ENCODE data around the gene LRRC25.

- TF ChIP-seq, protein P1, sequence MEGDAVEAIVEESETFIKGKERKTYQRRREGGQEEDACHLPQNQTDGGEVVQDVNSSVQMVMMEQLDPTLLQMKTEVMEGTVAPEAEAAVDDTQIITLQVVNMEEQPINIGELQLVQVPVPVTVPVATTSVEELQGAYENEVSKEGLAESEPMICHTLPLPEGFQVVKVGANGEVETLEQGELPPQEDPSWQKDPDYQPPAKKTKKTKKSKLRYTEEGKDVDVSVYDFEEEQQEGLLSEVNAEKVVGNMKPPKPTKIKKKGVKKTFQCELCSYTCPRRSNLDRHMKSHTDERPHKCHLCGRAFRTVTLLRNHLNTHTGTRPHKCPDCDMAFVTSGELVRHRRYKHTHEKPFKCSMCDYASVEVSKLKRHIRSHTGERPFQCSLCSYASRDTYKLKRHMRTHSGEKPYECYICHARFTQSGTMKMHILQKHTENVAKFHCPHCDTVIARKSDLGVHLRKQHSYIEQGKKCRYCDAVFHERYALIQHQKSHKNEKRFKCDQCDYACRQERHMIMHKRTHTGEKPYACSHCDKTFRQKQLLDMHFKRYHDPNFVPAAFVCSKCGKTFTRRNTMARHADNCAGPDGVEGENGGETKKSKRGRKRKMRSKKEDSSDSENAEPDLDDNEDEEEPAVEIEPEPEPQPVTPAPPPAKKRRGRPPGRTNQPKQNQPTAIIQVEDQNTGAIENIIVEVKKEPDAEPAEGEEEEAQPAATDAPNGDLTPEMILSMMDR (conservative IDR thresholded peaks at IDR 0.05; ENCODE audit: low read depth, low read length): no peak
- TF ChIP-seq EZH2phosphoT487 (IDR thresholded peaks at IDR 0.05; ENCODE audit: borderline replicate concordance, low read length) (no peak), EZH2 (IDR thresholded peaks at IDR 0.05; ENCODE audit: low read length, unreplicated experiment) (no peak)
Measured at GRCh38 chr19:18368504-18369222, 28.8 kb downstream of the LRRC25 start.
